Neural progenitor cell (in vitro differentiated cells): ENCODE measurements around the gene TIPRL.

Experiments used
- EZH2phosphoT487 ChIP-seq: fragments of 200-600 bp; sonication (generic); IDR thresholded peaks from 2 replicates; pipeline ENCODE4 v1.6.1; 2017; ENCODE audit warnings: antibody characterized with exemption
- TF ChIP-seq, protein P1 (sequence below): fragments of 200-600 bp; sonication (generic); IDR thresholded peaks from 2 replicates; pipeline ENCODE4 v1.5.1; 2017; ENCODE audit warnings: antibody characterized with exemption, mild to moderate bottlenecking

DNA sequence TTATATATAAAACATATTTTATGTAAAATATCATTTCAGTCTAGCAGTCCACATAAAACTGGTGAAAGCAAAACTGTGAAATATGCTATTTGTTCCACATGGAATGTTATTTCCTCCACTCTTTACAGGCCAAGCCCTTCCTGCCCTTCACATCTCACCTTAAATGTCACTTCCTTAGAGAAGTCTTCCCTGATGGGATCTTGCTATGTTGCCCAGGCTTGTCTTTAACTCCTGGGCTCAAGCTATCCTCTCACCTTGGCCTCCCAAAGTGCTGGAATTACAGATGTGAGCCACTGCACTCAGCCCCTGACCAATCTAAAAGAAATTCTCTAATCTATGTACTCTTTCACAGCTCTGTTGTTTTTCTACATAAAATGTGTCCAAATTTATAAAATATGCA, 39.7 kb upstream of the TIPRL start:
- TF ChIP-seq, protein P1, sequence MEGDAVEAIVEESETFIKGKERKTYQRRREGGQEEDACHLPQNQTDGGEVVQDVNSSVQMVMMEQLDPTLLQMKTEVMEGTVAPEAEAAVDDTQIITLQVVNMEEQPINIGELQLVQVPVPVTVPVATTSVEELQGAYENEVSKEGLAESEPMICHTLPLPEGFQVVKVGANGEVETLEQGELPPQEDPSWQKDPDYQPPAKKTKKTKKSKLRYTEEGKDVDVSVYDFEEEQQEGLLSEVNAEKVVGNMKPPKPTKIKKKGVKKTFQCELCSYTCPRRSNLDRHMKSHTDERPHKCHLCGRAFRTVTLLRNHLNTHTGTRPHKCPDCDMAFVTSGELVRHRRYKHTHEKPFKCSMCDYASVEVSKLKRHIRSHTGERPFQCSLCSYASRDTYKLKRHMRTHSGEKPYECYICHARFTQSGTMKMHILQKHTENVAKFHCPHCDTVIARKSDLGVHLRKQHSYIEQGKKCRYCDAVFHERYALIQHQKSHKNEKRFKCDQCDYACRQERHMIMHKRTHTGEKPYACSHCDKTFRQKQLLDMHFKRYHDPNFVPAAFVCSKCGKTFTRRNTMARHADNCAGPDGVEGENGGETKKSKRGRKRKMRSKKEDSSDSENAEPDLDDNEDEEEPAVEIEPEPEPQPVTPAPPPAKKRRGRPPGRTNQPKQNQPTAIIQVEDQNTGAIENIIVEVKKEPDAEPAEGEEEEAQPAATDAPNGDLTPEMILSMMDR: no peak
- no peak for TF ChIP-seq EZH2phosphoT487
